ENCODE data around the gene ANKS6.

Gene ANKS6

DNA sequence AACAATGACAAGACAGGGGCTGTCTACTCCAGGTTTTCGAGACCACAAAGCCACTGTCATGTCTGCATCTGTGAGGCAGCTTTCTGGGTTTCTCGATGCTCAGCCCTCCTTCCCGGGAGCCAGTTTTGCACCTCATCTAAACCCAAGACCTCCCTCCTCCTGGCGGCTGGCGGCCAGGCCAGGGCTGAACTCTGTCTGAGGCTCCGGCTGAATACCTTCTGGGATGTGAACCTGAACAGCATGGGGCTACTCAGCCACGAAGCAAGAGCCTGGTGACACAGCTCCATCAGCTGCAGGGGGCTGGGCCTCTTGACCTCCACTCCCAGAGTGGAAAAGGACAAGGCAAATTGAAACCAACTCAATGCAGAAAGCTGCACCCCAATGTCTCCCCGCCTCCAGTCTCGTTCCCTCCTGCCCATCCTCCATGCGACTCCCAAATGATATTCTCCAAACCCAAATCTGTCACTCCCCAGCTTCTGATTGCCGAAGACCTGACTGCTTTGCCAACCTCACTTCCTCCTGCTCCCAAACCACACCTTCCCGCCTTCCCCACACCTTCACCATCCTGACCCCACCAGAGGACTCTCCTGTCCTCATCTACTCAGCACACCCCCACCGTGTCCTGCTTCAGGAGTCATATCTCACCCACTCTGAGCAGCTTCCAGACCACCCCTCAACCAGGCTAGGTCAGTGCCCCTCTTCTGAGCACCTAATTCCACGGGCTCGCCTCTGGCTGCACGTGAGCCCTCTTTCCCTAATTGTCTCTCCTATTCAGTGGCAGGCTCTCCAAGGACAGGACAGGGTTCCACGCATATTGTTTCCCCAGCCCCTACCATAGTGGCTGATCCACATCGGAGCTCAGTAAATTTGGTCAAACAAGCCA, 4.5 kb downstream of the ANKS6 start:
- no peak for DNase-seq (ENCODE audit: low read depth in 4 of 4, low spot score in 1 of 4)

DNA sequence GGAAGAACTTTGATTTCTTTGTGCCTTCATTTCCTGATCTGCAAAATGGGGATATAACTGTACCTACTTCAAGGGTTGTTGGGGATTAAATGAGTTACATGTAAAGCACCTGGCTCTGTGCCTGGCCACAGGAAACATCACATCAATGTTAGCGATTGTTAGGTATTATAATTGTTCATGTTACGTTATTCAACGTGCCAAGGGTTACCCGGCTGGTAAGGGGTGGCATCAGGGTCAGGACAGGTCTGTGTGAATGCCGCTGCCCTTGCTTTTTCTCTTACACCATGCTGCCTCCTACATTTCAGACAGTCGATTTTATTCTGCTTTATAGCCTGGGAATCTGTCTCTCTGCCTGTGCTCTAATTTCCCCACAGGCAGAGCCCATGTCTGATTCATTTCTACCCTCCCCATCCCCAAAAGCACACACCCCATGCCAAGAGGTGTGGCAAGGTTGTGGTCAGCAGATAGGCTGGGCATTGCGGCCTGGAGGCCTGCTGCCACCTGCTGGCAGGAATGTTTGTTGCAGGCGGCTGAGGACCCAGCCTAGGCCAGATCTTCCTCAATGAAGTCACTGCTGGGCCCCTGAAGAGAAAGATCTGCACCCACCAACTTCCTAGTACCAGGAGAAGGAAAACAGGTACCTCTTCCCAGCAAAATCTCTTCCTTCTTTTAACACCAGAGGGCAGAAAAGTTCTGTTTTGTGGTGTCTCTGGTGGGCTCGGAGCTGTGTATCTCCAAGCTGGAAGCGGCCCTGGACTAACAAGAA, 5.3 kb downstream of the ANKS6 start:
- DNase-seq (ENCODE audit: low read depth in 4 of 4, low spot score in 1 of 4) = peak in 2 of 4 experiments; percentile 38 to 39

DNA sequence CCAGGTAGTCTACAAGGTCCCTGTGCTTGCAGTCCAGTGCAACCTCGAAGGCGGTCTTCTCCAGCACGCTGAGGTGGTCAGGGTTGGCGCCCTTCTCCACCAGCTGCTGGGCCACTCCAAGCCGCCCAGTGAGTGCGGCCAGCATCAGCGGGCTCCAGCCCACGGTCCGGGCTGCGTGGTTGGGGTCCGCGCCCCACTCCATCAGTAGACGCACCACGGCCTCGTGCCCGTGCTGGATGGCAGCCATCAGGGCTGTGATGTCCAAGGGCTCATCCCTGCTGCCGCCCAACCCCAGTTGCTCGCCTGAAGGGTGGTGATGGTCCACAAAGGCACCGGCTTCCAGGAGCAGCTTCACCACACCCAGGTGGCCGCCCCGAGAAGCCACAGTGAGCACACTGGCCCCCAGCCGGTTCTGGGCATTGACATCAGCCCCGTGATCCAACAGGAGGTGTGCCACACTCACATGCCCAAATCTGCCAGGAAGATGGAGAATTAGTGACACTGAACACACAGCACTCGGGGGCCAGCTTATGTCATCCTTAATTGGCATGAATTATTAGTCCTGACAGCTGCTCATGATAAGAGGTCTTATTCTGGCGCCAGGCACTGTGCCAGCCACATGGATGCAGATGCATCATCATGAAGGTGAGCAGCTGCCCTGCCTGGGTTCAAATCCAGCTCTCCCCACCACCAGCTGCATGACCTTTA, 6.1 kb downstream of the ANKS6 start:
- DNase-seq (ENCODE audit: low read depth in 4 of 4, low spot score in 1 of 4) = no peak

DNA sequence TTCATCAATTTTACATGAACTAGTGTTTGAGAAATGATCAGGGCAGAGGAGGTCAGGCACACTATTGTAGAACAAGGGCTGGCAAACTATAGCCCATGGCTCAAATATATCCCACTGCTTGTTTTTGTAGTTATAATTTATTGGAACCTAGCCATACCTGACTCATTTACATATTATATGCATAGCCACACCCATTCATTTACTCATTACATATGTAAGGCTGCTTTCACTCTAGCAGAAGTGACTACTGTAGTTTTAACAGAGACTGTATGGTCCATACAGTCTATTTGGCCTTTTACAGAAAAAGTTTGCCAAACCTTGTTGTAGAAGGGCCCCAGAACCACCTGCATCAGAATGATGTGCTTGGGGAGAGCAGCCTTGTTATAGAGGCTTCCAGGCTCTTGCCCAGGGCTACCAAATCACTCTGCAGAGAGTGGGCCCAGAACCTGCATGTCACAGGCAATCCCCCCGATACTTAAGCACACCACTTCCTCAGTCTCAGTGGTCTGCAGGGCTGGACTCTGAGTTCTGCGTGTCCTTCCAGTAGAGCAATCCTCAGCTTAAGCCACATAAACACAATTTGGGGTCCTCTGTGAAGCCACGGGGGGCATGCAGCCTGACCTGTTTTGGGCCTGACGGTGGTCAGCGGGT, 6.7 kb downstream of the ANKS6 start:
- DNase-seq (ENCODE audit: low read depth in 4 of 4, low spot score in 1 of 4) = no peak

DNA sequence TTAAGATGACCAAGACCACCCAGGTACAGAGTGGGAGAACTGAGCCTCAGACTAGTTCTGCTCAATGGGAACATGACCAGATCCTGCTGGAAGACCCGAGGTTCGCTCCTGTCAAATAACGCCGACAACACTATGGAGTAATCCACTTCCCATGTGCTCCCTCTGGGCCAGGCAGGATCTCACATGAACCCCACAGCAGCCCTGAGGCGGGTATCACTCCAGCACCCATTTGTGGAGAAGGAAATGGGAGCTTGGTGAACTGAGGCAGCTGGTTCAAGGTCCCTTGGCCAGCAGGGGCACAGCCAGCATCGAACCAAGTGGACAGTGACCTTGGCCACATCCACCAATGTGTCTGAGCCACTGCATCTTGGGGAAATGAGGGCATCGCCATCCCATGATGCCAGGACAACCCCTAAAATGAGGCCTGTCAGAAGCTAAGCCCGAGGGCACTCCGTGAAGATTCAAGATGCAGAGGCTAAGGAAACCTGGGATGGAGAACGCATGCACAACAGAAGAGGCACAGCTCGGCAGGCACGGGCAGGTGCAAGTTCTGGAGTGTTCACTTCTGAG, 8.5 kb downstream of the ANKS6 start:
- no peak for DNase-seq (ENCODE audit: low read depth in 4 of 4, low spot score in 1 of 4)

GRCh38 chr9:98786750-98787510, 9.4 kb downstream of the ANKS6 start:
- DNase-seq (ENCODE audit: low read depth in 4 of 4, low spot score in 1 of 4) = no peak

GRCh38 chr9:98784831-98785806, 11.2 kb downstream of the ANKS6 start:
- DNase-seq (ENCODE audit: low read depth in 4 of 4, low spot score in 1 of 4) = no peak

GRCh38 chr9:98783518-98784226, 12.7 kb downstream of the ANKS6 start:
- no peak for DNase-seq (ENCODE audit: low read depth in 4 of 4, low spot score in 1 of 4)

GRCh38 chr9:98781588-98782383, 14.6 kb downstream of the ANKS6 start:
- DNase-seq (ENCODE audit: low read depth in 4 of 4, low spot score in 1 of 4) = no peak

GRCh38 chr9:98780059-98780749, 16.2 kb downstream of the ANKS6 start:
- no peak for DNase-seq (ENCODE audit: low read depth in 4 of 4, low spot score in 1 of 4)

GRCh38 chr9:98778711-98779530, 17.4 kb downstream of the ANKS6 start:
- no peak for DNase-seq (ENCODE audit: low read depth in 4 of 4, low spot score in 1 of 4)

GRCh38 chr9:98778251-98778650, 18.1 kb downstream of the ANKS6 start:
- no peak for DNase-seq (ENCODE audit: low read depth in 4 of 4, low spot score in 1 of 4)

DNA sequence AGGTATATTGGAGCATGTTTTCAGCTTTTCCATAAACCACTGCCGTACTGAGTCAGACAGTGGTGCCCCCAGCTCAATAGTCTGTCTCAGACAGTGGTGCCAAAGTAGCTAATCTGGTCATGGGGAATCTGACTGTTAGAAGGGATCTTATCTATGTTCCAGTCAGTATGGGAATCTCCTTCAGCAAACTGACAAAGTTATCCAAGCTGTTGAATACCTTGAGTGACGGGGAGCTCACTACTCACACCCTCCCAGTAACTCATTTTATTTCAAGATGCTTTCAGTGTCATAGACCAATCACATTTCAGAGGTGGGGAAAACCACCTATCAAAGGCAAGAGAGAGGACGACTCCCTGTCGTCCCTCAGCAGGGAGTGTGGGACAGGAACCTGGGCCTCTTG, 18.7 kb downstream of the ANKS6 start:
- no peak for DNase-seq (ENCODE audit: low read depth in 4 of 4, low spot score in 1 of 4)

GRCh38 chr9:98775831-98776441, 20.4 kb downstream of the ANKS6 start:
- no peak for DNase-seq (ENCODE audit: low read depth in 4 of 4, low spot score in 1 of 4)

DNA sequence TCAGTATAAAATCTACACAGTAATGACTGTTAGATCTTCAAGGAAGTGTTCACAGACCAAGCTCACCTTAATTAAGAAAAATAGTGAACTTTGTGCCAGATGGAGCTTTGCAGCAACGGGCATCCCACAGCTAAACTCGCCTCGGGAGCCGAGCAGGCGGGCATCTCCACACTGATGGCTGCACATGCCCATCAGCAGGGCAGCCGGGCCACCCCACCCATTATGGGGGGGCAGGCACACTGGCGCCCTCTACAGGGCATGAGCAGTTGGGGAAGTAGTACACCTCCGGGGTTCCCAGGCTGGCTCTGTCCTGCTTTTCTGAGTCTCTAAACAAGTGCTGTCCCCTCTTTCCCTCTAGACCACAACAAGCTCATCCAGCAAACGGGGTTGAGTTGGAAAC, 21.6 kb downstream of the ANKS6 start:
- no peak for DNase-seq (ENCODE audit: low read depth in 4 of 4, low spot score in 1 of 4)

GRCh38 chr9:98773721-98774120, 22.6 kb downstream of the ANKS6 start:
- DNase-seq (ENCODE audit: low read depth in 4 of 4, low spot score in 1 of 4) = no peak
